Subcutaneous abdominal adipose tissue (tissue), 5 donors: Measurements from ENCODE around the gene GRK7.

Source experiments
- H3K27ac ChIP-seq: one replicate; pipeline ENCODE4 v1.7.0; 2013; ENCODE audit warnings: low read depth, mild to moderate bottlenecking, inconsistent platforms, low read length, moderate library complexity
- H3K27me3 ChIP-seq, 5 donors: one replicate each; pipeline ENCODE4 v1.7.0; 2013; ENCODE audit warnings: low read length in 5 of 5, inconsistent platforms in 1 of 5; ENCODE audit not compliant: control insufficient read depth in 5 of 5, insufficient read depth in 4 of 5
- H3K36me3 ChIP-seq, 5 donors: one replicate each; pipeline ENCODE4 v1.7.0; 2013; ENCODE audit warnings: low read length in 5 of 5; ENCODE audit not compliant: control insufficient read depth in 5 of 5, insufficient read depth in 5 of 5
- H3K4me1 ChIP-seq, 5 donors: one replicate each; pipeline ENCODE4 v1.7.0; 2013; ENCODE audit warnings: low read length in 5 of 5, mild to moderate bottlenecking in 3 of 5, moderate library complexity in 1 of 5; ENCODE audit not compliant: control insufficient read depth in 5 of 5, insufficient read depth in 5 of 5
- H3K4me3 ChIP-seq, 5 donors: one replicate each; pipeline ENCODE4 v1.7.0; 2013; ENCODE audit warnings: low read length in 5 of 5, low read depth in 1 of 5
- H3K9ac ChIP-seq, 5 donors: one replicate each; pipeline ENCODE4 v1.7.0; 2013; ENCODE audit warnings: low read length in 5 of 5, mild to moderate bottlenecking in 4 of 5, moderate library complexity in 3 of 5
- H3K9me3 ChIP-seq, 5 donors: one replicate each; pipeline ENCODE4 v1.7.0; 2013; ENCODE audit warnings: low read length in 5 of 5; ENCODE audit not compliant: control insufficient read depth in 5 of 5
- donor health status: healthy.
- donor health status: healthy.
- donor health status: healthy.
- donor health status: healthy.
- donor health status: healthy.

GRK7 gene

GRCh38 chr3:141789281-141789680 is 26.1 kb downstream of the GRK7 start:
- no peaks in the 10 kb centered on the region for H3K36me3 ChIP-seq
- no peak overlapping the region for H3K9ac ChIP-seq
- H3K9me3 ChIP-seq: no peaks in the 10 kb centered on the region
- H3K27me3 ChIP-seq: no peaks in the 10 kb centered on the region
- H3K4me3 ChIP-seq: no peak overlapping the region
- H3K4me1 ChIP-seq: peaks cover 0 to 9% (median under 1%) of the 10 kb centered on the region in 5 donors
- no peak overlapping the region for H3K27ac ChIP-seq

GRCh38 chr3:141790171-141790570 is 27.0 kb downstream of the GRK7 start:
- no peak overlapping the region for H3K9ac ChIP-seq
- no peaks in the 10 kb centered on the region for H3K9me3 ChIP-seq
- no peaks in the 10 kb centered on the region for H3K36me3 ChIP-seq
- H3K27me3 ChIP-seq: no peaks in the 10 kb centered on the region
- H3K27ac ChIP-seq: no peak overlapping the region
- peaks cover 0 to 7% (median 0%) of the 10 kb centered on the region in 5 donors for H3K4me1 ChIP-seq
- H3K4me3 ChIP-seq: no peak overlapping the region

GRCh38 chr3:141792495-141792894 is 29.3 kb downstream of the GRK7 start:
- Histone ChIP-seq H3K4me1 (peaks cover 5 to 29% (median 18%) of the 10 kb centered on the region in 5 donors), H3K4me3 (no peak overlapping the region), H3K27ac (no peak overlapping the region), H3K9ac (no peak overlapping the region), H3K27me3 (no peaks in the 10 kb centered on the region), H3K36me3 (no peaks in the 10 kb centered on the region), H3K9me3 (no peaks in the 10 kb centered on the region)

GRCh38 chr3:141793476-141794260 is 30.5 kb downstream of the GRK7 start:
- H3K27me3 ChIP-seq: no peaks in the 10 kb centered on the region
- no peak overlapping the region for H3K4me3 ChIP-seq
- H3K4me1 ChIP-seq: peaks cover 5 to 41% (median 30%) of the 10 kb centered on the region in 5 donors
- H3K9me3 ChIP-seq: no peaks in the 10 kb centered on the region
- H3K36me3 ChIP-seq: no peaks in the 10 kb centered on the region
- no peak overlapping the region for H3K27ac ChIP-seq
- H3K9ac ChIP-seq: no peak overlapping the region

GRCh38 chr3:141795276-141795675 is 32.1 kb downstream of the GRK7 start:
- peaks cover 5 to 45% (median 33%) of the 10 kb centered on the region in 5 donors for H3K4me1 ChIP-seq
- no peaks in the 10 kb centered on the region for H3K36me3 ChIP-seq
- H3K4me3 ChIP-seq: no peak overlapping the region
- no peak overlapping the region for H3K27ac ChIP-seq
- no peak overlapping the region for H3K9ac ChIP-seq
- H3K9me3 ChIP-seq: no peaks in the 10 kb centered on the region
- no peaks in the 10 kb centered on the region for H3K27me3 ChIP-seq

- Histone ChIP-seq H3K9ac (no peak overlapping the region), H3K9me3 (no peaks in the 10 kb centered on the region), H3K4me1 (peaks cover 5 to 45% (median 33%) of the 10 kb centered on the region in 5 donors), H3K27ac (no peak overlapping the region), H3K27me3 (no peaks in the 10 kb centered on the region), H3K4me3 (no peak overlapping the region), H3K36me3 (no peaks in the 10 kb centered on the region)
Observed at GRCh38 chr3:141795741-141796080, 32.5 kb downstream of the GRK7 start.

GRCh38 chr3:141796081-141796888 is 33.1 kb downstream of the GRK7 start:
- no peaks in the 10 kb centered on the region for H3K27me3 ChIP-seq
- peak overlapping the region in 1 of 5 donors; percentile 78 for H3K9ac ChIP-seq
- peak overlapping the region; percentile 71 for H3K27ac ChIP-seq
- no peaks in the 10 kb centered on the region for H3K9me3 ChIP-seq
- peaks cover 5 to 45% (median 33%) of the 10 kb centered on the region in 5 donors for H3K4me1 ChIP-seq
- H3K36me3 ChIP-seq: no peaks in the 10 kb centered on the region
- H3K4me3 ChIP-seq: peak overlapping the region in 4 of 5 donors; percentile 6 to 75 (median 60)

GRCh38 chr3:141796889-141797781 is 33.9 kb downstream of the GRK7 start:
- Histone ChIP-seq H3K9me3 (no peaks in the 10 kb centered on the region), H3K27me3 (no peaks in the 10 kb centered on the region), H3K4me3 (peak overlapping the region; percentile 72 to 80 (median 75)), H3K27ac (peak overlapping the region; percentile 71), H3K36me3 (no peaks in the 10 kb centered on the region), H3K4me1 (peaks cover 5 to 45% (median 33%) of the 10 kb centered on the region in 5 donors), H3K9ac (peak overlapping the region; percentile 65 to 88 (median 77))

GRCh38 chr3:141797819-141798447 is 34.7 kb downstream of the GRK7 start:
- H3K9me3 ChIP-seq: no peaks in the 10 kb centered on the region
- H3K36me3 ChIP-seq: no peaks in the 10 kb centered on the region
- peak overlapping the region; percentile 65 to 88 (median 77) for H3K9ac ChIP-seq
- H3K4me3 ChIP-seq: peak overlapping the region; percentile 65 to 80 (median 74)
- H3K4me1 ChIP-seq: peaks cover 5 to 41% (median 33%) of the 10 kb centered on the region in 5 donors
- H3K27ac ChIP-seq: peak overlapping the region; percentile 71
- H3K27me3 ChIP-seq: peaks cover 0 to 4% (median 0%) of the 10 kb centered on the region in 5 donors
